Natural killer cell (primary cell): ENCODE results near the gene TSGA10. TPM values are rescaled to one million over a fixed set of nuclear protein-coding genes. Genes with fewer than 3 reads are reported as not detected.

Source experiments
- ATAC-seq, 3 donors: fragments of 150-1000 bp in 2 of 3; fragments of 200-7000 bp in 1 of 3; cut with Tn5 transposase; 1 replicate in 1 of 3; 2 replicates in 2 of 3; pipeline ENCODE4 v1.10.0; 2021; ENCODE audit warnings: mild to moderate bottlenecking in 2 of 3, moderate library complexity in 2 of 3
- DNase-seq, 2 donors: peaks; one replicate each; pipeline versions ENCODE4 v3.0.0 to v3.0.0-alpha.2; 2013 to 2021; ENCODE audit warnings: mixed read lengths in 1 of 2
- H3K27ac ChIP-seq: one replicate; pipeline ENCODE4 v1.5.1; 2013; ENCODE audit warnings: mild to moderate bottlenecking, low read length
- H3K27me3 ChIP-seq: one replicate; pipeline ENCODE4 v1.6.1; 2013; ENCODE audit warnings: low read length; ENCODE audit not compliant: control insufficient read depth, insufficient read depth
- H3K36me3 ChIP-seq: one replicate; pipeline ENCODE4 v1.6.1; 2013; ENCODE audit warnings: low read length; ENCODE audit not compliant: control insufficient read depth, insufficient read depth
- H3K4me1 ChIP-seq: one replicate; pipeline ENCODE4 v1.6.1; 2013; ENCODE audit warnings: low read length; ENCODE audit not compliant: control insufficient read depth, insufficient read depth
- H3K4me3 ChIP-seq: one replicate; pipeline ENCODE4 v1.5.1; 2013; ENCODE audit warnings: low read length
- H3K9me3 ChIP-seq: one replicate; pipeline ENCODE4 v1.6.1; 2013; ENCODE audit warnings: low read length; ENCODE audit not compliant: control insufficient read depth, insufficient read depth
- H3K27ac Mint-ChIP-seq, 2 donors: one replicate each; pipeline ENCODE4 v1.8.0; 2022; ENCODE audit warnings: mild to moderate bottlenecking in 2 of 2, mixed read lengths in 2 of 2, moderate library complexity in 1 of 2
- H3K27me3 Mint-ChIP-seq, 2 donors: one replicate each; pipeline ENCODE4 v1.8.0; 2022; ENCODE audit warnings: low read depth in 2 of 2, mixed read lengths in 2 of 2
- H3K36me3 Mint-ChIP-seq: one replicate; pipeline ENCODE4 v1.8.0; 2022; ENCODE audit warnings: mixed read lengths
- H3K4me1 Mint-ChIP-seq, 2 donors: one replicate each; pipeline ENCODE4 v1.8.0; 2022; ENCODE audit warnings: mixed read lengths in 2 of 2
- H3K4me3 Mint-ChIP-seq: one replicate; pipeline ENCODE4 v1.8.0; 2022; ENCODE audit warnings: mild to moderate bottlenecking, moderate library complexity, mixed read lengths
- H3K9me3 Mint-ChIP-seq, 2 donors: one replicate each; pipeline ENCODE4 v1.8.0; 2022; ENCODE audit warnings: mixed read lengths in 2 of 2
- WGBS: methylation state at CpG from one replicate; pipeline ENCODE4 v1.1.7; 2013; ENCODE audit warnings: missing lambda C conversion rate; ENCODE audit not compliant: insufficient coverage; 5-methylcytosine and 5-hydroxymethylcytosine counted together
- intact Hi-C: fragments of 100-400 bp; cut with micrococcal nuclease; formaldehyde crosslinking; loops from one replicate; pipeline ENCODE4 v1.14.2; 2022
- total RNA-seq, 4 donors: library from RNA; stranded (reverse); fragments of 120-200 nt in 1 of 4; gene quantifications; one replicate each; pipeline versions ENCODE4 v1.2.3 to v1.2.4, GENCODE V29; 2013 to 2022
- TF ChIP-seq, protein P1 (sequence below): fragments of 200-600 bp; IDR thresholded peaks from one replicate; pipeline ENCODE4 v1.8.0; 2022; ENCODE audit warnings: antibody characterized with exemption

Gene TSGA10, protein sequence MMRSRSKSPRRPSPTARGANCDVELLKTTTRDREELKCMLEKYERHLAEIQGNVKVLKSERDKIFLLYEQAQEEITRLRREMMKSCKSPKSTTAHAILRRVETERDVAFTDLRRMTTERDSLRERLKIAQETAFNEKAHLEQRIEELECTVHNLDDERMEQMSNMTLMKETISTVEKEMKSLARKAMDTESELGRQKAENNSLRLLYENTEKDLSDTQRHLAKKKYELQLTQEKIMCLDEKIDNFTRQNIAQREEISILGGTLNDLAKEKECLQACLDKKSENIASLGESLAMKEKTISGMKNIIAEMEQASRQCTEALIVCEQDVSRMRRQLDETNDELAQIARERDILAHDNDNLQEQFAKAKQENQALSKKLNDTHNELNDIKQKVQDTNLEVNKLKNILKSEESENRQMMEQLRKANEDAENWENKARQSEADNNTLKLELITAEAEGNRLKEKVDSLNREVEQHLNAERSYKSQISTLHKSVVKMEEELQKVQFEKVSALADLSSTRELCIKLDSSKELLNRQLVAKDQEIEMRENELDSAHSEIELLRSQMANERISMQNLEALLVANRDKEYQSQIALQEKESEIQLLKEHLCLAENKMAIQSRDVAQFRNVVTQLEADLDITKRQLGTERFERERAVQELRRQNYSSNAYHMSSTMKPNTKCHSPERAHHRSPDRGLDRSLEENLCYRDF
- total RNA-seq = 10 to 100 TPM in 2 of 3 donors, 1 to 10 TPM in 1; 8.4 to 16.0 (median 11.5) TPM
- 18.8 TPM for total RNA-seq (2013)

DNA sequence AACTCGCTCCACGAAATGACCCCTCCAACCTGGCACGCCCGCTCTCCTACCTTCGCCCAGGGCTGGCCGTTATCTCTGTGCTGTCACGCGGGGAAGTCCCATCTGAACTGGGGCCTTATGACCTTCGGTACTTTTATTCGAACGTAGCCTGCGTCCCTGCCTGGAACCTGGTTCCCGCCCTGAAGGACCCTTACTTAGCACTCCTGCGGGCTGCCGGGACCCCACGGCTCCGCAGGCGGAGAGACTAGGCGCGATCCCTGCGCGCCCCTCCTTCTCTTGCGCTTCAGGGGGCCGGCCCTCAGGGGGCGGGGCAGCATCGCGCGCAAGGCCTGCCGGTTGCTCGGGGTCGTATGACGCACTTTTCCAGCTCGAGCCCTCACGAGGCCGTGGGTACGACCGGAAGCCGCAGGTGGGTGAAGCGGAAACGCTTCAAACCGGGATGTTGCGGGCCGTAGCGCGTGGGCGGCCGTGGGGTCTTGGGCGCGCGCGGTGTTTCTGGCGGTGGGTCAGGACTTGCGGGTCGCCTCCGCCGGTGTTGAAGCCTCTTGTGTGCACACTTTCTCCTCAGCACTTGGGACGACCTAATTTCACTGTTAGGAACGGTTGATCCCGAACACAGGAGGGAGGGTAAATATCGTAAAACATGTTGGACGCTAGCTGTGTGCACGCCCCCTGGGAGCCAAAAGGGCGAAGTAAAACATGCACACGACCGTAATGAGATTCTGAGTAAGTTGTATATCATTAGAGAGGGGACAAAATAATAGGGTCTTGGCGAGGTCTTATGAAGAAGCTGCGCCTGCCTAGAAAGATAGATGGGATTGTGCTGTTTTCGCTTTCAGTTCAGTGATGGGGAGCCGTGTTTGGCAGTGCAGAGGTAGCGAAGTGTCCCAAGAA is at the start of gene TSGA10, which contains the start of gene LIPT1:
Gene TSGA10, minus strand, starts transcription at position 300 of the 894 bp plus-strand sequence. CDS start 45,503 bp downstream, outside the sequence.
Gene LIPT1, plus strand, starts transcription at position 325 of the 894 bp plus-strand sequence. CDS start 6,991 bp downstream, outside the sequence.
- under 1% methylated on average over 70 of the region's 70 CpGs for WGBS
- no peaks in the 10 kb centered on the region for H3K9me3 ChIP-seq
- H3K27me3 ChIP-seq = no peaks in the 10 kb centered on the region
- DNase-seq (peak; percentile 90 to 97), ATAC-seq (peak; percentile 89 to 97 (median 93))
- H3K27me3 Mint-ChIP-seq = no peaks in the 10 kb centered on the region
- peak within 1 kb of the TSS; percentile 92 for H3K27ac ChIP-seq
- H3K4me3 ChIP-seq = peak within 1 kb of the TSS; percentile 85
- TF ChIP-seq, protein P1, sequence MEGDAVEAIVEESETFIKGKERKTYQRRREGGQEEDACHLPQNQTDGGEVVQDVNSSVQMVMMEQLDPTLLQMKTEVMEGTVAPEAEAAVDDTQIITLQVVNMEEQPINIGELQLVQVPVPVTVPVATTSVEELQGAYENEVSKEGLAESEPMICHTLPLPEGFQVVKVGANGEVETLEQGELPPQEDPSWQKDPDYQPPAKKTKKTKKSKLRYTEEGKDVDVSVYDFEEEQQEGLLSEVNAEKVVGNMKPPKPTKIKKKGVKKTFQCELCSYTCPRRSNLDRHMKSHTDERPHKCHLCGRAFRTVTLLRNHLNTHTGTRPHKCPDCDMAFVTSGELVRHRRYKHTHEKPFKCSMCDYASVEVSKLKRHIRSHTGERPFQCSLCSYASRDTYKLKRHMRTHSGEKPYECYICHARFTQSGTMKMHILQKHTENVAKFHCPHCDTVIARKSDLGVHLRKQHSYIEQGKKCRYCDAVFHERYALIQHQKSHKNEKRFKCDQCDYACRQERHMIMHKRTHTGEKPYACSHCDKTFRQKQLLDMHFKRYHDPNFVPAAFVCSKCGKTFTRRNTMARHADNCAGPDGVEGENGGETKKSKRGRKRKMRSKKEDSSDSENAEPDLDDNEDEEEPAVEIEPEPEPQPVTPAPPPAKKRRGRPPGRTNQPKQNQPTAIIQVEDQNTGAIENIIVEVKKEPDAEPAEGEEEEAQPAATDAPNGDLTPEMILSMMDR = no peak
- intact Hi-C loops = loop anchor here (1.0 to 5.0 kb wide), 4 partner anchors 14 to 518 kb away; partner anchors contain the start of genes C2orf15, EIF5B, MITD1 and MRPL30
- H3K9me3 Mint-ChIP-seq = no peaks in the 10 kb centered on the region
- H3K4me1 ChIP-seq = peaks cover 15% of the 10 kb centered on the region
- H3K4me1 Mint-ChIP-seq = peaks cover 0 to 48% of the 10 kb centered on the region in 2 donors
- H3K36me3 ChIP-seq = peaks cover 11% of the 10 kb centered on the region
- peaks cover 6% of the 10 kb centered on the region for H3K36me3 Mint-ChIP-seq
- no peak within 1 kb of the TSS for H3K27ac Mint-ChIP-seq
- no peak within 1 kb of the TSS for H3K4me3 Mint-ChIP-seq

DNA sequence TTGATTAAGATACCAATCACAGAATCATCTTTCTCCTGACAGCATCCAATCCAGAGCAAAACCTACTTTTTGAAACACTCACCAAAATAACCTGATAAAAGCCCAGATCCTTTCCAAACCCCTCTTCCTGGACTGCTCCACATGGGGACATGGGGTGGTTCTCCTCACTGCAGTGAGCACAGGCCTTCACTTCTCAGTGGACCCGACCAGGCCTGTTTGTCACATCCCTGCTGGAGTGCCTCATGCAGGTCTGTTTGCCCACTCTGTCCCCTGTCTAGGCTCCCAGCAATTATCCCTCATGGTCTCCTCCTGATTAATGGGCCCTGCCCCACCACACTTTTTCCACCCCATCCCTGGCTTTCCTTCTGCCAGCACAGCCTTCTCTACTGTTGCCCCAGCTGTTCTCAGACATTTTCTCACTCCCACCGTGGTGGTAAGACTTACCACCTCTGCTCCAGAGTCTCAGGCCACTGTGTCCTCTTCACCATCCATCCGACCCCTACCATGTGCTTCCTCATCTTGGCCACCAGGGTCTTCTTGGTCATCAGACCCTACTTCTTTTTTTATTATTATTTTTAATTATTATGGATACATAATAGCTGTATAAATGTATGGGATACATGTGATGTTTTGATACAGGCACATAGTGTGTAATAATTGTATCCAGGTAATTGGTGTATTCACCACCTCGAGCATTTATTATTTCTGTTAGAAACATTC is 47.4 kb upstream of the TSGA10 start:
- Histone ChIP-seq H3K9me3 (peaks cover 8% of the 10 kb centered on the region), H3K4me1 (no peaks in the 10 kb centered on the region), H3K27me3 (no peaks in the 10 kb centered on the region), H3K4me3 (no peak overlapping the region), H3K36me3 (peaks cover 13% of the 10 kb centered on the region), H3K27ac (no peak overlapping the region)
- no peak for ATAC-seq
- peaks cover 0 to 9% of the 10 kb centered on the region in 2 donors for H3K4me1 Mint-ChIP-seq
- DNase-seq = no peak
- H3K27me3 Mint-ChIP-seq = no peaks in the 10 kb centered on the region
- H3K36me3 Mint-ChIP-seq = no peaks in the 10 kb centered on the region
- TF ChIP-seq, protein P1 = no peak
- intact Hi-C loops = no loop called here
- H3K9me3 Mint-ChIP-seq = peaks cover 2 to 6% of the 10 kb centered on the region in 2 donors
- H3K4me3 Mint-ChIP-seq = no peak overlapping the region
- H3K27ac Mint-ChIP-seq = peak overlapping the region in 1 of 2 donors; percentile 60
- WGBS = 93% methylated on average over 3 of the region's 4 CpGs

DNA sequence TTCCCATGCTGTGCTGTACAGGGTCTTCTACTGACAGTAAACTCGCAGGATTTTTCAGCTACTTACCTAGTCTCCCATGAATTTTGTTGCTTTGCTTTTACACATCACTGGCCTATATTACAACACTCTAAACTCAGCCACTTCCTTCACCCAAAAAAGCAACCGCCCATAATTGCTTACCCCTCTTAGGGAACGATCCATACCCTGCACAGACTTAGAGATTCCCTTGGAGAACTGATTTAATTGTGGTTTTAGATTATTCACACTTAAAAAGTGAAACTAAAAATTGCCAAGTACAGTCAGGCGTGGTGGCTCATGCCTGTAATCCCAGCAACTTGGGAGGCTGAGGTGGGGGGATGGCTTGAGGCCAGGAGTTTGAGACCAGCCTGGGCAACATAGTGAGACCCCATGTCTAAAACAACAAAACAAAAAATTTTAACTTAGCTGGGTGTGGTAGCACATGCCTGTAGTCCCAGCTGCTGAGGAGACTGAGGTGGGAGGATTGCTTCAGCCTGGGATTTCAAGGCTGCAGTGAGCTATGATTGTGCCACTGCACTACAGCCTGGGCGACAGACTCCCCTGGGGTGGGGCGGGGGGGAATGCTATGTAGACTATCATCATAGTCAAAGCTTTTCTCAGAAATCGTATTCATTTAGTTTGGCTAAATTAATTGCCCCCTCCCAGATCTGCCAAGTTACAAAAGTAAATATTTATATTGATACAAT is 45.5 kb upstream of the TSGA10 start:
- H3K36me3 ChIP-seq = peaks cover 30% of the 10 kb centered on the region
- H3K27ac ChIP-seq = no peak overlapping the region
- Mint-ChIP-seq H3K27ac (peak overlapping the region in 1 of 2 donors; percentile 65), H3K9me3 (no peaks in the 10 kb centered on the region), H3K27me3 (no peaks in the 10 kb centered on the region), H3K4me1 (peaks cover 0 to 9% of the 10 kb centered on the region in 2 donors), H3K36me3 (no peaks in the 10 kb centered on the region), H3K4me3 (no peak overlapping the region)
- 93% methylated on average over 5 of the region's 7 CpGs for WGBS
- ATAC-seq (no peak), DNase-seq (no peak)
- H3K4me1 ChIP-seq = no peaks in the 10 kb centered on the region
- H3K27me3 ChIP-seq = no peaks in the 10 kb centered on the region
- no peak overlapping the region for H3K4me3 ChIP-seq
- TF ChIP-seq, protein P1 = no peak
- no peaks in the 10 kb centered on the region for H3K9me3 ChIP-seq
- intact Hi-C loops = no loop called here
